Aorta (tissue), 5 donors: ENCODE results near the gene WFDC12. TPM values are rescaled to one million over a fixed set of nuclear protein-coding genes. Genes with fewer than 3 reads are reported as not detected.
"Not testable (repeated sequence)": the region's sequence is repeated elsewhere in the genome, so short reads cannot be mapped to it uniquely, and the experiment has no call there.

Source experiments
- ATAC-seq: fragments of 200-7000 bp; cut with Tn5 transposase; one replicate; pipeline ENCODE4 v1.9.1; 2022; ENCODE audit warnings: moderate library complexity; ENCODE audit not compliant: low FRiP score
- DNase-seq, 2 donors: peaks; one replicate each; pipeline ENCODE4 v3.0.0-alpha.2; 2020
- H3K27ac ChIP-seq, 2 donors: one replicate each; pipeline ENCODE4 v1.5.1; 2013; ENCODE audit warnings: low read length in 2 of 2, mild to moderate bottlenecking in 2 of 2, moderate library complexity in 2 of 2, control low read depth in 1 of 2, inconsistent platforms in 1 of 2, low read depth in 1 of 2
- H3K27me3 ChIP-seq, 2 donors: one replicate each; pipeline ENCODE4 v1.6.1; 2013; ENCODE audit warnings: control low read depth in 1 of 2, low read length in 1 of 2, mild to moderate bottlenecking in 1 of 2, moderate library complexity in 1 of 2; ENCODE audit not compliant: insufficient read depth in 2 of 2, control insufficient read depth in 1 of 2
- H3K36me3 ChIP-seq, 2 donors: one replicate each; pipeline ENCODE4 v1.6.1; 2013; ENCODE audit warnings: control low read depth in 1 of 2, low read length in 1 of 2, mild to moderate bottlenecking in 1 of 2; ENCODE audit not compliant: insufficient read depth in 2 of 2, control insufficient read depth in 1 of 2
- H3K4me1 ChIP-seq, 2 donors: one replicate each; pipeline ENCODE4 v1.6.1; 2013; ENCODE audit warnings: low read length in 2 of 2, control low read depth in 1 of 2, mild to moderate bottlenecking in 1 of 2, moderate library complexity in 1 of 2; ENCODE audit not compliant: insufficient read depth in 2 of 2, control insufficient read depth in 1 of 2
- H3K4me3 ChIP-seq, 2 donors: one replicate each; pipeline ENCODE4 v1.5.1; 2013; ENCODE audit warnings: low read length in 2 of 2, control low read depth in 1 of 2, mild to moderate bottlenecking in 1 of 2
- H3K9me3 ChIP-seq: one replicate; pipeline ENCODE4 v1.6.1; 2013; ENCODE audit warnings: mild to moderate bottlenecking, low read length; ENCODE audit not compliant: control insufficient read depth
- WGBS, 2 donors: extraction: QIAGEN DNeasy Blood & Tissue Kit; methylation state at CpG; one replicate each; pipeline ENCODE4 v1.1.7; 2013; 5-methylcytosine and 5-hydroxymethylcytosine counted together
- intact Hi-C, 2 donors: fragments of 100-400 bp; cut with DNase I; formaldehyde crosslinking; loops; one replicate each; pipeline versions ENCODE4 v1.14.2 to v1.15.0; 2022
- polyA plus RNA-seq, 2 donors: library from polyadenylated mRNA; stranded (reverse); fragments of 200-250 nt; gene quantifications; one replicate each; pipeline ENCODE4 v1.2.3, GENCODE V29; 2013
- total RNA-seq, 2 donors: library from RNA; stranded (reverse); fragmentation: NEBNext Ultra II Directional; extraction: Animal tissue kit (Norgen Biotek cat#: 25700); gene quantifications; one replicate each; pipeline ENCODE4 v1.2.1, GENCODE V29; 2021
- donor health status: healthy with polysubstance abuse.
- donor health status: Bipolar disorder and iron deficiency.
- donor health status: DM: no; HTN: no; CAD: no.
- donor health status: DM: no; HTN: no; CAD: no.
- donor health status: DM: yes; HTN: yes; CAD: no.

WFDC12 gene
- total and polyA plus RNA-seq, 4 donors: not detected

- H3K4me3 ChIP-seq: no peak overlapping the region
- ATAC-seq (no peak), DNase-seq (no peak)
- intact Hi-C loops: no loop called here
- no peak overlapping the region for H3K27ac ChIP-seq
- 41 to 46% methylated on average over 3 of the region's 3 CpGs for WGBS, 2 donors
- peaks cover 7% of the 10 kb centered on the region for H3K9me3 ChIP-seq
- no peaks in the 10 kb centered on the region for H3K27me3 ChIP-seq
- no peaks in the 10 kb centered on the region for H3K36me3 ChIP-seq
- no peaks in the 10 kb centered on the region for H3K4me1 ChIP-seq
These were observed 28.9 kb upstream of the WFDC12 start for GRCh38 chr20:45153147-45153546.

DNA sequence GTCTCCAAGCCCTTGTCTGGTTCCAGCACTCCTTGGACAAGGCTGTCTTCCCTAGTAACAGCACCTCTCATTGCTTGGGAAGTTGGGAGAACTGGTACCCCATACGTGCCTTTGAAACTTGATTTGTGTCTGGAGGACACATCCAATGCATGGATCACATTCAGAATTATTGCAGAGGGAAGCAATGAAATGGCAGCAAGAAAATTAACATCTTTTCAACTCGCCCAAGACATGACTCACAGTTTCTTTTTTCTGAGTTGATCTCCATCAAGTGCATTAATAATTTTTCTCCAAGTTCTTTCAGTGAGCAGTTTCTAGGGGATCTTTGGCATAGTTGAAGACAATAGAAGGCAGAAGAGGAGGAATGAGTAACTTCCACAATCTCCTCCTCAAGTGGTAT, 28.1 kb upstream of the WFDC12 start:
- Histone ChIP-seq H3K9me3 (peaks cover 3% of the 10 kb centered on the region), H3K27ac (no peak overlapping the region), H3K27me3 (no peaks in the 10 kb centered on the region), H3K36me3 (no peaks in the 10 kb centered on the region), H3K4me1 (no peaks in the 10 kb centered on the region), H3K4me3 (no peak overlapping the region)
- 52 to 53% methylated on average over 2 of the region's 2 CpGs for WGBS, 2 donors
- ATAC-seq (no peak), DNase-seq (no peak)
- intact Hi-C loops: no loop called here

DNA sequence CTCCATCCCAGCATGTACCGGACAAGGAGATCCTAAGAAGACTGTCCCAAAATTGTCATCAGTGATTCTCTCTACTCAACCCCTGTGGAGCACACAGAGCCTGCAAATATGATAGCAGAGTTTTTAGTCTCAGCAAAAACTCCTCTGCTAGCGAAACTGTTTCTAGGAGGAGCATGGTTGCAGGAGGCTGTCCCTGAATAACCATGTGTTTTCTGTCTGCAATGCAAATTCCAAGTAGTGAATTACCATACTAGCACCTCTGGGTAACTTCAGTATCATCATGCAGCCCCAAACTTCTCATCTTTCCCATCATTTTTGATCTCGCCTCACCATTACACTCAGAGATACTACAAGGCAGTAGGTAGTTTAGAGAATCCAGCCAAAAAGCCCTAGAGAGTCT, 24.8 kb upstream of the WFDC12 start:
- intact Hi-C loops: no loop called here
- Histone ChIP-seq H3K27me3 (peaks cover 0 to 4% of the 10 kb centered on the region in 2 donors), H3K4me1 (no peaks in the 10 kb centered on the region), H3K27ac (no peak overlapping the region), H3K9me3 (no peaks in the 10 kb centered on the region), H3K36me3 (no peaks in the 10 kb centered on the region), H3K4me3 (no peak overlapping the region)
- DNase-seq (no peak), ATAC-seq (no peak)
- WGBS, 2 donors: 81 to 85% methylated on average over 3 of the region's 3 CpGs

DNA sequence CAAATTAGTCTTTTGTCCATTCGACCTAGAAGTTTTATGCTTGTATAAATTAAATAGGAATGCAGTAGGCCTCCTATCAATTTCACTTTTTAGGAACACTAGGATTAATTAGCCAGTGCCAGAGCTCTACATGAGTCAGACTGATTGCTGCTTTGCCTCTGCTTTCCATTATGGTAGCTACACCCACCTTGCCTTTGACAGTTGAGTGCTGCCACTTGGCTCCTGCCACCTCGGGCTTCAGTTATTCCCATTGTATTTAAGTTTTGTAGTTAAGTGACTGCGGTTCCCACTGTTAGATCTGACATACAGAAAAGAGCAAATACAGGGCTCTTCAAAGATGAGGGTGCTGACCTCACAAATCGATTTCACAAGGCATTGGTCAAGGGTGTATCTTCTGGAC, 16.6 kb upstream of the WFDC12 start:
- ATAC-seq: no peak
- H3K27ac ChIP-seq: no peak overlapping the region
- DNase-seq: no peak
- intact Hi-C loops: no loop called here
- peaks cover 2% of the 10 kb centered on the region for H3K9me3 ChIP-seq
- no peak overlapping the region for H3K4me3 ChIP-seq
- no peaks in the 10 kb centered on the region for H3K36me3 ChIP-seq
- H3K27me3 ChIP-seq: peaks cover 0 to 3% of the 10 kb centered on the region in 2 donors
- 66 to 67% methylated on average over 4 of the region's 4 CpGs for WGBS, 2 donors
- H3K4me1 ChIP-seq: no peaks in the 10 kb centered on the region

GRCh38 chr20:45139733-45140375, 15.6 kb upstream of the WFDC12 start:
- H3K27me3 ChIP-seq, intact Hi-C loops, H3K36me3 ChIP-seq, H3K9me3 ChIP-seq, H3K27ac ChIP-seq, ATAC-seq, H3K4me1 ChIP-seq, H3K4me3 ChIP-seq, DNase-seq: not testable (repeated sequence)
- WGBS, 2 donors: 91 to 93% methylated on average over 5 of the region's 5 CpGs

- intact Hi-C loops: no loop called here
- DNase-seq (peak; percentile 58 to 81), ATAC-seq (no peak)
- Histone ChIP-seq H3K4me1 (no peaks in the 10 kb centered on the region), H3K27me3 (peaks cover 0 to 3% of the 10 kb centered on the region in 2 donors), H3K4me3 (no peak overlapping the region), H3K27ac (no peak overlapping the region), H3K9me3 (peaks cover 2% of the 10 kb centered on the region), H3K36me3 (no peaks in the 10 kb centered on the region)
- 38 to 40% methylated on average over 20 of the region's 20 CpGs for WGBS, 2 donors
These were observed 14.5 kb upstream of the WFDC12 start for GRCh38 chr20:45138561-45139300.

GRCh38 chr20:45136911-45137310, 12.6 kb upstream of the WFDC12 start:
- no peak overlapping the region for H3K4me3 ChIP-seq
- peaks cover 2% of the 10 kb centered on the region for H3K9me3 ChIP-seq
- H3K27ac ChIP-seq: no peak overlapping the region
- intact Hi-C loops: no loop called here
- H3K27me3 ChIP-seq: peaks cover 0 to 3% of the 10 kb centered on the region in 2 donors
- ATAC-seq: no peak
- no peaks in the 10 kb centered on the region for H3K36me3 ChIP-seq
- H3K4me1 ChIP-seq: no peaks in the 10 kb centered on the region
- 57 to 61% methylated on average over 2 of the region's 2 CpGs for WGBS, 2 donors
- no peak for DNase-seq

DNA sequence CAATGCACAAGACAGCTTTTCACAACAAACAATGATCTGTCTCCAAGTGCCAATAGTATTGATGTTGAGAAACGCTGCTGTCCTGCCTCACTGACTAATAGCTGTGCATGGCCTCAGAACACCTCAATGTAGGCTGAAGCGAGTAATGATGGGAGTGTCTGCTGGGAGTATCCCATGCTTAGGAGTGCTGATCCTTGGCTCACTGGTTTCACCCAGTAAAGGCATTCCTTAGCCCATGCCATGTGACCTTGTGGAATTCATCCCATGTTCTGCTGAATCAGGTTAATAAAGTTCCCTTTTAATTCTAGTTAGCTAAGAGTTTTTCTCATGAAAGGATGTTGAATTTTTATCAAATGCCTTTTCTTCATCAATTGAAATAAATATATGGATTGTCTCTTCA, 3.8 kb upstream of the WFDC12 start:
- no peak for DNase-seq
- no peaks in the 10 kb centered on the region for H3K36me3 ChIP-seq
- peaks cover 2% of the 10 kb centered on the region for H3K9me3 ChIP-seq
- no peaks in the 10 kb centered on the region for H3K4me1 ChIP-seq
- H3K27ac ChIP-seq: no peak overlapping the region
- no peak for ATAC-seq
- H3K27me3 ChIP-seq: no peaks in the 10 kb centered on the region
- intact Hi-C loops: no loop called here
- 71 to 73% methylated on average over 2 of the region's 2 CpGs for WGBS, 2 donors
- H3K4me3 ChIP-seq: no peak overlapping the region

- 90 to 91% methylated on average over 2 of the region's 2 CpGs for WGBS, 2 donors
- intact Hi-C loops: no loop called here
- no peak for DNase-seq
- Histone ChIP-seq H3K4me1 (no peaks in the 10 kb centered on the region), H3K27me3 (no peaks in the 10 kb centered on the region), H3K4me3 (no peak overlapping the region), H3K27ac (no peak overlapping the region), H3K9me3 (peaks cover 4% of the 10 kb centered on the region), H3K36me3 (no peaks in the 10 kb centered on the region)
- no peak for ATAC-seq
These were observed 2.9 kb downstream of the WFDC12 start for GRCh38 chr20:45121388-45121787.
